GM10266 (cell line): ENCODE results near the gene NMNAT2.
"Not testable (repeated sequence)": the region's sequence is repeated elsewhere in the genome, so short reads cannot be mapped to it uniquely, and the experiment has no call there.

ENCODE experiments used
- DNase-seq: peaks from one replicate; pipeline ENCODE4 v3.0.0; 2012; ENCODE audit errors: extremely low spot score
- CTCF ChIP-seq: IDR thresholded peaks from 2 replicates; pipeline ENCODE4 v1.5.1; 2012; ENCODE audit warnings: mild to moderate bottlenecking, low read depth; ENCODE audit not compliant: control insufficient read depth, insufficient read depth; ENCODE audit errors: missing control alignments

The NMNAT2 gene

GRCh38 chr1:183278739-183279591 is 139.2 kb downstream of the NMNAT2 start:
- no peak for TF ChIP-seq CTCF
- DNase-seq: no peak

GRCh38 chr1:183277821-183278738 is 140.1 kb downstream of the NMNAT2 start:
- no peak for TF ChIP-seq CTCF
- DNase-seq: no peak

GRCh38 chr1:183276386-183277080 is 141.6 kb downstream of the NMNAT2 start:
- no peak for TF ChIP-seq CTCF
- no peak for DNase-seq

GRCh38 chr1:183275322-183275721 is 142.9 kb downstream of the NMNAT2 start:
- TF ChIP-seq CTCF: no peak
- DNase-seq: no peak

- no peak for TF ChIP-seq CTCF
- no peak for DNase-seq
Measured at GRCh38 chr1:183274836-183275235, 143.3 kb downstream of the NMNAT2 start.

GRCh38 chr1:183273984-183274383 is 144.2 kb downstream of the NMNAT2 start:
- not testable (repeated sequence) for DNase-seq

- no peak for DNase-seq
- no peak for TF ChIP-seq CTCF
Measured at GRCh38 chr1:183273300-183273699, 144.9 kb downstream of the NMNAT2 start.
